Renal cortex interstitium (tissue), 11 donors: Measurements from ENCODE around the gene ERMAP. TPM values are rescaled to one million over a fixed set of nuclear protein-coding genes. Genes with fewer than 3 reads are reported as not detected.

Source experiments
- DNase-seq, 11 donors: peaks; one replicate each; pipeline ENCODE4 v3.0.0-alpha.2; 2013; ENCODE audit warnings: low read depth in 9 of 11, low spot score in 4 of 11; ENCODE audit errors: extremely low read depth in 1 of 11
- polyA plus RNA-seq, 3 donors: library from polyadenylated mRNA; unstranded; fragments of 120-200 nt; gene quantifications; one replicate each; pipeline ENCODE4 v1.2.1, GENCODE V29; 2013; ENCODE audit not compliant: insufficient read length in 3 of 3

The ERMAP gene
- polyA plus RNA-seq, 3 donors: 19.2 to 22.0 (median 19.2) TPM

GRCh38 chr1:42835422-42835821, 18.5 kb downstream of the ERMAP start:
- DNase-seq: no peak

GRCh38 chr1:42837709-42838108, 20.8 kb downstream of the ERMAP start:
- DNase-seq: no peak

- DNase-seq: no peak
Measured at GRCh38 chr1:42838482-42839190, 21.7 kb downstream of the ERMAP start.

- DNase-seq: no peak
Measured at GRCh38 chr1:42841010-42841409, 24.1 kb downstream of the ERMAP start.

GRCh38 chr1:42841440-42842147, 24.7 kb downstream of the ERMAP start:
- no peak for DNase-seq

- DNase-seq: no peak
Measured at GRCh38 chr1:42844592-42845140, 27.7 kb downstream of the ERMAP start.

- no peak for DNase-seq
Measured at GRCh38 chr1:42845193-42845592, 28.3 kb downstream of the ERMAP start.

- DNase-seq: peak in 2 of 11 donors; percentile 2 to 6
Measured at GRCh38 chr1:42845866-42846256, 28.9 kb downstream of the ERMAP start.

GRCh38 chr1:42846257-42847110, 29.6 kb downstream of the ERMAP start, which contains the start of gene ZNF691:
TSS of gene ZNF691 (plus strand) at chr1:42846613. CDS start at chr1:42849659, 3,046 bp downstream.
- peak; percentile 88 to 98 (median 93) for DNase-seq

- DNase-seq: peak in 1 of 11 donors; percentile 4
Measured at GRCh38 chr1:42847111-42847595, 30.2 kb downstream of the ERMAP start.

GRCh38 chr1:42847721-42848460, 31.0 kb downstream of the ERMAP start:
- no peak for DNase-seq

GRCh38 chr1:42848823-42849537, 32.1 kb downstream of the ERMAP start:
- no peak for DNase-seq

- no peak for DNase-seq
Measured at GRCh38 chr1:42849944-42850343, 33.0 kb downstream of the ERMAP start.

GRCh38 chr1:42851420-42851819, 34.5 kb downstream of the ERMAP start:
- no peak for DNase-seq

GRCh38 chr1:42851960-42852607, 35.2 kb downstream of the ERMAP start:
- no peak for DNase-seq

GRCh38 chr1:42852608-42852980, 35.7 kb downstream of the ERMAP start:
- DNase-seq: no peak

- no peak for DNase-seq
Measured at GRCh38 chr1:42853116-42853884, 36.4 kb downstream of the ERMAP start.
